T-cell (primary cell): ENCODE results near the gene HOXA3. TPM values are rescaled to one million over a fixed set of nuclear protein-coding genes. Genes with fewer than 3 reads are reported as not detected.

Experiments
- ATAC-seq, 4 experiments: fragments of 200-7000 bp in 3 of 4; fragments of 150-1000 bp in 1 of 4; cut with Tn5 transposase; replicated peaks in 1 of 4; 1 replicate in 3 of 4; 2 replicates in 1 of 4; pipeline ENCODE4 v1.10.0; 2021; ENCODE audit warnings: moderate library complexity in 3 of 4, mild to moderate bottlenecking in 2 of 4, moderate number of reproducible peaks in 1 of 4
- CTCF ChIA-PET, 2 donors: fragments of 300-600 bp; sonication (Branson Sonifier 250); formaldehyde crosslinking; loops; one replicate each; lab custom pipeline; 2022; ENCODE audit warnings: antibody characterized with exemption in 2 of 2; lab: Charles Lee
- POLR2A ChIA-PET, 2 donors: fragments of 300-600 bp; sonication (Branson Sonifier 250); formaldehyde crosslinking; loops; one replicate each; lab custom pipeline; 2022; ENCODE audit warnings: antibody characterized with exemption in 2 of 2; lab: Charles Lee
- DNase-seq, 35 experiments: peaks; one replicate each; pipeline versions ENCODE4 v3.0.0 to v3.0.0-alpha.2; 2013 to 2023
- H3K27ac ChIP-seq: one replicate; pipeline ENCODE4 v1.5.1; 2013; ENCODE audit warnings: low read length
- H3K27me3 ChIP-seq, 2 experiments: replicated peaks in 1 of 2; 1 replicate in 1 of 2; 2 replicates in 1 of 2; pipeline versions ENCODE4 v1.6.1 to v1.7.0; 2013; ENCODE audit warnings: low read length in 1 of 2, mixed read lengths in 1 of 2; ENCODE audit not compliant: control insufficient read depth in 2 of 2, insufficient read depth in 2 of 2; ENCODE audit errors: extremely low read depth in 1 of 2
- H3K36me3 ChIP-seq, 2 donors: 1 replicate in 1 of 2; 2 replicates in 1 of 2; pipeline versions ENCODE4 v1.6.1 to v1.7.0; 2013; ENCODE audit warnings: low read length in 1 of 2; ENCODE audit not compliant: control insufficient read depth in 2 of 2, insufficient read depth in 1 of 2; ENCODE audit errors: extremely low read depth in 1 of 2
- H3K4me1 ChIP-seq, 2 experiments: 1 replicate in 1 of 2; 2 replicates in 1 of 2; pipeline versions ENCODE4 v1.6.1 to v1.7.0; 2013; ENCODE audit warnings: low read length in 2 of 2, mixed read lengths in 1 of 2; ENCODE audit not compliant: insufficient read depth in 2 of 2, control insufficient read depth in 1 of 2; ENCODE audit errors: extremely low read depth in 1 of 2
- H3K4me3 ChIP-seq, 2 donors: 1 replicate in 1 of 2; 2 replicates in 1 of 2; pipeline versions ENCODE4 v1.5.1 to v1.7.0; 2013; ENCODE audit warnings: mild to moderate bottlenecking in 2 of 2, low read length in 1 of 2, moderate library complexity in 1 of 2; ENCODE audit not compliant: control insufficient read depth in 1 of 2; ENCODE audit errors: extremely low read depth in 1 of 2
- H3K9me3 ChIP-seq: 2 replicates; pipeline ENCODE4 v1.7.0; 2013
- H3K27ac Mint-ChIP-seq, 2 donors: one replicate each; pipeline ENCODE4 v1.8.0; 2020 to 2021; ENCODE audit warnings: mild to moderate bottlenecking in 2 of 2, mixed read lengths in 2 of 2
- H3K27me3 Mint-ChIP-seq, 2 donors: one replicate each; pipeline ENCODE4 v1.8.0; 2021 to 2022; ENCODE audit warnings: mixed read lengths in 2 of 2
- H3K36me3 Mint-ChIP-seq: one replicate; pipeline ENCODE4 v1.8.0; 2021; ENCODE audit warnings: mixed read lengths
- H3K4me1 Mint-ChIP-seq, 3 donors: one replicate each; pipeline ENCODE4 v1.8.0; 2020 to 2022; ENCODE audit warnings: mixed read lengths in 3 of 3, mild to moderate bottlenecking in 1 of 3
- H3K4me3 Mint-ChIP-seq, 3 donors: one replicate each; pipeline ENCODE4 v1.8.0; 2020 to 2022; ENCODE audit warnings: mild to moderate bottlenecking in 3 of 3, mixed read lengths in 3 of 3, moderate library complexity in 3 of 3
- H3K9me3 Mint-ChIP-seq, 3 donors: one replicate each; pipeline ENCODE4 v1.8.0; 2020 to 2022; ENCODE audit warnings: mixed read lengths in 3 of 3
- WGBS: methylation state at CpG from one replicate; pipeline ENCODE4 v1.1.5; 2013; ENCODE audit warnings: missing lambda C conversion rate; ENCODE audit not compliant: insufficient coverage; 5-methylcytosine and 5-hydroxymethylcytosine counted together
- total RNA-seq, 35 experiments: library from RNA in 6 of 35; stranded (reverse) in 6 of 35; fragments of 120-200 nt in 1 of 35; gene quantifications; one replicate each; pipeline versions ENCODE4 v1.2.1 to v1.2.4 and lab custom pipeline; 2013 to 2026

Gene HOXA3
- total RNA-seq, 5 donors from 2014 or later (not counting 1 experiment from before 2014, with no cell fraction given), result 0.79 to 1.4 TPM; not detected in 3

GRCh38 chr7:27106181-27106900 lies 46.0 kb downstream of the HOXA3 start:
- no peaks in the 10 kb centered on the region for H3K36me3 ChIP-seq
- CTCF ChIA-PET, result no interaction called here
- no peak overlapping the region for H3K27ac Mint-ChIP-seq
- H3K4me1 Mint-ChIP-seq, result peaks cover 17 to 20% (median 18%) of the 10 kb centered on the region in 3 donors
- peaks cover 35 to 49% of the 10 kb centered on the region in 2 donors for H3K27me3 Mint-ChIP-seq
- H3K9me3 ChIP-seq, result no peaks in the 10 kb centered on the region
- H3K4me3 Mint-ChIP-seq, result no peak overlapping the region
- DNase-seq, result no peak
- no peaks in the 10 kb centered on the region for H3K9me3 Mint-ChIP-seq
- no peak for ATAC-seq
- peaks cover 5 to 44% of the 10 kb centered on the region in 2 experiments for H3K27me3 ChIP-seq
- POLR2A ChIA-PET, result no interaction called here
- H3K4me1 ChIP-seq, result peaks cover 0 to 11% of the 10 kb centered on the region in 2 experiments
- 93% methylated on average over 43 of the region's 44 CpGs for WGBS
- H3K4me3 ChIP-seq, result no peak overlapping the region
- H3K36me3 Mint-ChIP-seq, result peaks cover 3% of the 10 kb centered on the region
- no peak overlapping the region for H3K27ac ChIP-seq

GRCh38 chr7:27105301-27106031 lies 46.9 kb downstream of the HOXA3 start:
- CTCF ChIA-PET, result no interaction called here
- Mint-ChIP-seq H3K9me3 (no peaks in the 10 kb centered on the region), H3K27me3 (peaks cover 39 to 58% of the 10 kb centered on the region in 2 donors), H3K4me3 (no peak overlapping the region), H3K36me3 (peaks cover 7% of the 10 kb centered on the region), H3K27ac (no peak overlapping the region), H3K4me1 (peaks cover 17 to 20% (median 18%) of the 10 kb centered on the region in 3 donors)
- Histone ChIP-seq H3K27me3 (peaks cover 5 to 51% of the 10 kb centered on the region in 2 experiments), H3K36me3 (no peaks in the 10 kb centered on the region), H3K4me3 (no peak overlapping the region), H3K9me3 (no peaks in the 10 kb centered on the region), H3K4me1 (peaks cover 0 to 11% of the 10 kb centered on the region in 2 experiments), H3K27ac (no peak overlapping the region)
- POLR2A ChIA-PET, result no interaction called here
- 67% methylated on average over 5 of the region's 13 CpGs for whole genome bisulfite sequencing
- DNase-seq (no peak), ATAC-seq (no peak)

GRCh38 chr7:27104341-27105058 lies 47.9 kb downstream of the HOXA3 start:
- no peak overlapping the region for H3K27ac ChIP-seq
- peaks cover 43 to 67% of the 10 kb centered on the region in 2 donors for H3K27me3 Mint-ChIP-seq
- peaks cover 0 to 11% of the 10 kb centered on the region in 2 experiments for H3K4me1 ChIP-seq
- peaks cover 17 to 20% (median 18%) of the 10 kb centered on the region in 3 donors for H3K4me1 Mint-ChIP-seq
- no peaks in the 10 kb centered on the region for H3K9me3 ChIP-seq
- no peaks in the 10 kb centered on the region for H3K36me3 ChIP-seq
- ATAC-seq (no peak), DNase-seq (no peak)
- WGBS, result 83% methylated on average over 2 of the region's 13 CpGs
- H3K4me3 Mint-ChIP-seq, result no peak overlapping the region
- no peaks in the 10 kb centered on the region for H3K9me3 Mint-ChIP-seq
- CTCF ChIA-PET, result no interaction called here
- H3K27ac Mint-ChIP-seq, result peak overlapping the region in 1 of 2 donors; percentile 55
- H3K27me3 ChIP-seq, result peaks cover 5 to 51% of the 10 kb centered on the region in 2 experiments
- POLR2A ChIA-PET, result no interaction called here
- no peak overlapping the region for H3K4me3 ChIP-seq
- peaks cover 15% of the 10 kb centered on the region for H3K36me3 Mint-ChIP-seq

GRCh38 chr7:27103489-27104226 lies 48.7 kb downstream of the HOXA3 start:
- peak overlapping the region in 1 of 2 donors; percentile 55 for H3K27ac Mint-ChIP-seq
- peaks cover 5 to 56% of the 10 kb centered on the region in 2 experiments for H3K27me3 ChIP-seq

GRCh38 chr7:27102581-27103442 lies 49.6 kb downstream of the HOXA3 start, which contains the start of gene HOXA2:
Gene HOXA2, minus strand, starts transcription at chr7:27102683. Its CDS starts 183 bp downstream, at chr7:27102500.
- ChIA-PET POLR2A (no interaction called here), CTCF (no interaction called here)
- Mint-ChIP-seq H3K4me3 (peak within 1 kb of the TSS in 1 of 3 donors; percentile 67), H3K9me3 (no peaks in the 10 kb centered on the region), H3K4me1 (peaks cover 27 to 31% (median 30%) of the 10 kb centered on the region in 3 donors), H3K27ac (peak within 1 kb of the TSS in 1 of 2 donors; percentile 19), H3K27me3 (peaks cover 53 to 82% of the 10 kb centered on the region in 2 donors), H3K36me3 (peaks cover 22% of the 10 kb centered on the region)
- WGBS, result 22% methylated on average over 8 of the region's 29 CpGs
- H3K4me3 ChIP-seq, result no peak within 1 kb of the TSS
- no peaks in the 10 kb centered on the region for H3K36me3 ChIP-seq
- H3K27me3 ChIP-seq, result peaks cover 5 to 64% of the 10 kb centered on the region in 2 experiments
- DNase-seq (no peak), ATAC-seq (peak in 1 of 4 experiments; percentile 20)
- H3K4me1 ChIP-seq, result peaks cover 0 to 24% of the 10 kb centered on the region in 2 experiments
- no peak within 1 kb of the TSS for H3K27ac ChIP-seq
- H3K9me3 ChIP-seq, result no peaks in the 10 kb centered on the region

More at GRCh38 chr7:27103489-27104226, 48.7 kb downstream of the HOXA3 start:
- POLR2A ChIA-PET, result no interaction called here
- Mint-ChIP-seq H3K4me3 (peak overlapping the region in 1 of 3 donors; percentile 6), H3K4me1 (peaks cover 22 to 25% (median 23%) of the 10 kb centered on the region in 3 donors), H3K9me3 (no peaks in the 10 kb centered on the region), H3K27me3 (peaks cover 51 to 75% of the 10 kb centered on the region in 2 donors), H3K36me3 (peaks cover 22% of the 10 kb centered on the region)
- CTCF ChIA-PET, result no interaction called here
- ATAC-seq (no peak), DNase-seq (no peak)
- Histone ChIP-seq H3K4me3 (no peak overlapping the region), H3K36me3 (no peaks in the 10 kb centered on the region), H3K9me3 (no peaks in the 10 kb centered on the region), H3K27ac (no peak overlapping the region), H3K4me1 (peaks cover 0 to 16% of the 10 kb centered on the region in 2 experiments)
- 55% methylated on average over 23 of the region's 35 CpGs for WGBS
